GM12864 (cell line): Measurements from ENCODE around the gene PLAAT2.

Experiments
- DNase-seq: peaks from one replicate; pipeline ENCODE4 v3.0.0-alpha.2; 2011; ENCODE audit warnings: low read depth
- H3K4me3 ChIP-seq: 2 replicates; pipeline ENCODE4 v1.5.1; 2011; ENCODE audit warnings: mild to moderate bottlenecking, low read depth, low read length, control low read depth
- TF ChIP-seq, protein P1 (sequence below): IDR thresholded peaks from 2 replicates; pipeline ENCODE4 v1.5.1; 2011; ENCODE audit warnings: low read depth, mild to moderate bottlenecking, moderate library complexity, low read length, control low read depth, inconsistent platforms; ENCODE audit errors: missing control alignments

Gene PLAAT2

DNA sequence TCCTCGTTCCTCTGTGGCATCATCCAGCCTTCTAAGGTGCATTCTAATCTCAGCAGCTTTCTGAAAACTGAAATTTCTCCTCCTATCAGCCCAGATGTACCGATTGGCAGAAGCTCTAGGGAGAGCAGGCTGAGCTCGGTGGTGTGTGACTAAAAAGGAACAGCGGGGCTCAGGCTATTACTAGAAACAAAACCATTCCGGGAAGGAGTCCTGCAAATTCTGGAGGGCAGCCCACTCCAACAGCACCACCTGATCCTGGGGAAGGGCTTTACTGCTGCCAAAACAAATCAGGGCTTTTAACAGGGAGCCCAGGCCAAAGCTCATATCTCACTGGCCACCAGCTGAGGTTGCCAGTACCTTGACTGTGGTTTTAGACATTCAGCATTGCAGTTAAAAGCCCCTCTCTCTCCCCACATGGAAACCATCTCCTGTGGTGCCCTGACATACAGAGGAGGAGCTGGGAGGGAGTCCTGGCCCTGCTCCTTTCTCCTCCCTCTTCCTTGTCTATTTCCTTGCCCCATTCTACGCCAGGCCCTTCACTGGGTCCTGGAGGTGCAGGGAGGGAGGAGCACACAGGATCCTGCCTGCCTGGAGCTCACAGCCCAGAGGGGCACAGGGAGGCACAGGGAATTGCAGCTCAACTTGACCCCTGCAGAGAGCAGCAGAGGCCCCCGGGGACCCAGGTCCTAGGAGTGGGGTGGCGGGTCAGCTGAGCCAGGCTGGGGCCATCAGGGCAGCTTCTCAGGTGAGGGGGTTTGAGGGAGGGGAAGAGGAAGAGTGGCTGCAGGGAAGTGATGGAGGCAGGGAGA lies 25.7 kb downstream of the PLAAT2 start:
- H3K4me3 ChIP-seq, result peak overlapping the region; percentile 38
- DNase-seq, result no peak
- TF ChIP-seq, protein P1, sequence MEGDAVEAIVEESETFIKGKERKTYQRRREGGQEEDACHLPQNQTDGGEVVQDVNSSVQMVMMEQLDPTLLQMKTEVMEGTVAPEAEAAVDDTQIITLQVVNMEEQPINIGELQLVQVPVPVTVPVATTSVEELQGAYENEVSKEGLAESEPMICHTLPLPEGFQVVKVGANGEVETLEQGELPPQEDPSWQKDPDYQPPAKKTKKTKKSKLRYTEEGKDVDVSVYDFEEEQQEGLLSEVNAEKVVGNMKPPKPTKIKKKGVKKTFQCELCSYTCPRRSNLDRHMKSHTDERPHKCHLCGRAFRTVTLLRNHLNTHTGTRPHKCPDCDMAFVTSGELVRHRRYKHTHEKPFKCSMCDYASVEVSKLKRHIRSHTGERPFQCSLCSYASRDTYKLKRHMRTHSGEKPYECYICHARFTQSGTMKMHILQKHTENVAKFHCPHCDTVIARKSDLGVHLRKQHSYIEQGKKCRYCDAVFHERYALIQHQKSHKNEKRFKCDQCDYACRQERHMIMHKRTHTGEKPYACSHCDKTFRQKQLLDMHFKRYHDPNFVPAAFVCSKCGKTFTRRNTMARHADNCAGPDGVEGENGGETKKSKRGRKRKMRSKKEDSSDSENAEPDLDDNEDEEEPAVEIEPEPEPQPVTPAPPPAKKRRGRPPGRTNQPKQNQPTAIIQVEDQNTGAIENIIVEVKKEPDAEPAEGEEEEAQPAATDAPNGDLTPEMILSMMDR, result no peak

DNA sequence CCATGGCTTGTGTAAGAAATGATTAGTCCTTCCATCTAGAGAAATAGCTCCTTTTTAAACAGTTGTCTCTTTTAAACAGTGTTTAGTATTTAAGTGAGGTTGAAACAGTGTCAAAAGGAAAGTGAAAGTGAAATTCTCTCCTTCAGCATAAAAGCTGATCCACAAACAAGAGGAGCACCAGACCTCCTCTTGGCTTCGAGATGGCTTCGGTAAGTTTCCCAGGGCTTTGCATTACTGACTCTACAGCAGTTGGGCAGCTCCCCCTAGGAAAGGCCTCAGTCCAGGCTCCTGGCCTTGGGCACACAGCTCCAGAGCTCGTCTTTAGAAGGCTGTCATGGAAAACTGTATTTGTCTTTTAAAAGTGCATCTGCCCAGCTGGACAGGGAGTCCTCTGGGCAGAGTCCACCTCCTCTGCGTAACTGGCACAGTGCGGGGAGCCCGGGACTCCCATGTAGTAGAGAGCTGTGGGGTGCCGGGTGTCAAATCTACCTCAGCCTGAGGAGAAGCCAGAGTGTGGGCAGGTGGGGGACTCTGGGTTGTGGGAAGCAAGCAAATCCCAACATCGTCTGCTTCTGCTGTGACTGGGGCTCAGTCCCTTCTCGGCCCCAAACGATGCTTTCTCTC lies 26.4 kb downstream of the PLAAT2 start, which contains the start of gene PLAAT4:
PLAAT4 (plus strand) TSS at position 140 of the 624 bp plus-strand sequence; CDS start at position 201, 61 bp downstream.
- no peak for DNase-seq
- TF ChIP-seq, protein P1, result no peak
- peak within 1 kb of the TSS; percentile 38 for H3K4me3 ChIP-seq

DNA sequence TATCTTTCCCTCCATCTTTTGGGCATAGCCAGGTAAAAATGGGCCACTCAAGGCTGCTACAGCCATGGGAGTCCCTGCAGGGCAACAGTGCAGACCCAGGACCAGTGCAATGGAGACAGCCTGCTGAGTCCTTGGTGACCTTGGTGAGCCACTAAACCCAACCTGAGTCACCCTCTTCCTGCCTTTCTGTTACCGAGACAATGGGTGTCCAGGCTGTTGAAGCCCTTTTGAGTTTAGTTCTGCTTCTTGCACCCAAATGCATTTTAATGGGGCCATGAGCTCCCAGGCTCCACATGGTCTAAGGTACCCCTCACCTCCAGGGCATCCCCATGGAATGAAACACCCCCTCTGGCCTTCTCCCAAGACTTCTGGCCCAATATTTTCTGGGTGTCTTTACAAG lies 27.4 kb downstream of the PLAAT2 start:
- TF ChIP-seq, protein P1, result no peak
- no peak for DNase-seq

DNA sequence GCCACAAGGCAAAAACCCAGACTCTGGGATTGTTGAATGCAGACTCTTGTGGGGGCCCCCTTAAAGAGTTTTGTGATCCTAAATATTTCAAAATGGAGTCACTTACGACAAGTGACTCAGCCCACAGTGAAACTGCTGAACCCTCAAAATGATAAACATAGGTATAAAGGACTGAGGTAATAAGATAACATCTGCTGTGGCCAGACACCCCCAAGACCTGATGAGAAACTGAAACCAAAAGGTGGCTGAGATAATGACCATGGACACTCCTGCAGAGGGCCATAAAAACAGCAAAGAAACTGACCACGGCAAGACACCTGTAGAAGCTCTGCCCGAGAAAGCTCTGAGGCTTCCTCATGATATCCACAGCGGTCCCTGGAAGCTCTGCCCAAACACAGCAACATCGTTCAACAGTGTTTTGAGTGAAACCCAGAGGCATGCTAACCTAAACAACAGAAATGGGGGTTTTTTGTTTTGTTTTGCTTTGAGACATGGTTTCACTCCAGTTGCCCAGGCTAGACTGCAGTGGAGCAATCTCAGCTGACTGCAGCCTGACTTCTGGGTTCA lies 28.2 kb downstream of the PLAAT2 start:
- TF ChIP-seq, protein P1, result no peak
- DNase-seq, result no peak
- no peak overlapping the region for H3K4me3 ChIP-seq

More for the DNA sequence above, 27.4 kb downstream of the PLAAT2 start:
- no peak overlapping the region for H3K4me3 ChIP-seq

DNA sequence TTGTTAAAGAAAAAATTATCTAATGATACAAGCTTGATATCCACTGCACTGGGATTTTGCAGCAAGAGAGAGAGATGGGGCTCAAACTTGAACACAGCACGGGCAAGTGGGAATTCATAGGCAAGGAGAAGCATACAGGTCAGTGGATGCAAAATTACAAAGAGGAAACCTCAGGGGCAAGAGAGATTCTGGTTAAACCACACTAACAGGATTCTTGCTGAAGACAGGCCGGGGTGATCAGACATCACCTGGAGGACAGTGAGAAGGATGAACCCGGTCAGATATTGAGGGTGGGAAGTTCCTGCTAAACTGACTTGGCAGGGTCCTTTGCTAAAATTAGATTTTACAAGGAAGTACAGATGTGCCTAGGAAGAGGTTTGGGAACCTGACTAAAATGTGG lies 29.1 kb downstream of the PLAAT2 start:
- H3K4me3 ChIP-seq, result no peak overlapping the region
- no peak for DNase-seq
- TF ChIP-seq, protein P1, result no peak

DNA sequence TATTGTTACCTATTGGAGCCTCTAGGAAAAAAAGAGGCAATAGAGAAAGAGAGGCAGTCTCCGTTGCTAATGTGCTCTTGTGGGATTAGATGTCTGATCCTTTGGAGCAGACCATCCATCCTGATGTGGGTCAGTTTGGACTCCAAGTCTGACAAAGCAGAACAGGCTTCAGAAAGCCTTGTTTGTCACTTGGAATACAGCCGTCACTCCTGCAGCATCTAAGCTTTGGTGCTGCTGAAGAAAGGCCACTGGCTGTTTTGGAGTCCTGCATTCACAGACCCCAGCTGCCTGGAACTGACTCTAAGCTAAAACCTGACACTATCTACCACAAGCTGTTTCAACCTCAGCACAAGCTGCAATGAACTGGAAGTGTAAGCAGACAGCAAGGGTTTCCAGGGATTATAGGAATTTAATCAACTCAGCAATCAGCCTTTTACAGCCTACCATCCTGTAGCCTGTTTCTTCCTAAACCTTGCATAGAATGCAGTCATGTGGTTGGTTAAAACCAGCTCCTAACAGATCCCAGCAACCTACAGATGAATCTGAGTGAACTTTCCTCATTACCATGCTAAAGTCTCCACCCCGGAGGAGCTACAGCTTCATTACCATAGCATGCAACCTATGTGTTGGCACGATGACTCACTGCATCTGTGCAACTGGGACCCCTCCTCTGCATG lies 30.2 kb downstream of the PLAAT2 start:
- no peak overlapping the region for H3K4me3 ChIP-seq
- TF ChIP-seq, protein P1, result no peak
- no peak for DNase-seq
